GM11168 (cell line): ENCODE data around the gene DDRGK1.

Experiments
- in situ Hi-C: fragments of 300-500 bp; cut with MboI; formaldehyde crosslinking; loops from one replicate; pipeline ENCODE4 v1.12.0; 2022; ENCODE audit warnings: low sequenced_read_pairs; ENCODE audit not compliant: unreplicated experiment

Gene DDRGK1

GRCh38 chr20:3146732-3147341 is 57.6 kb downstream of the DDRGK1 start:
- in situ Hi-C loops, result no loop called here

GRCh38 chr20:3141757-3142156 is 62.7 kb downstream of the DDRGK1 start:
- in situ Hi-C loops, result no loop called here
